GM18907 (cell line): ENCODE measurements around the gene EIF1AD.
"Not testable (repeated sequence)": the region's sequence is repeated elsewhere in the genome, so short reads cannot be mapped to it uniquely, and the experiment has no call there.

ENCODE experiments used
- ATAC-seq: cut with Tn5 transposase; IDR thresholded peaks from one replicate; pipeline ENCODE4 v1.9.1; 2021; ENCODE audit warnings: mild to moderate bottlenecking, moderate library complexity; ENCODE audit not compliant: unreplicated experiment

Gene EIF1AD

GRCh38 chr11:65973439-65974110, 28.4 kb downstream of the EIF1AD start:
- ATAC-seq = no peak

GRCh38 chr11:65972116-65972515, 29.8 kb downstream of the EIF1AD start:
- ATAC-seq = no peak

- ATAC-seq = no peak
Measured at GRCh38 chr11:65968600-65969482, 33.1 kb downstream of the EIF1AD start.

- ATAC-seq = no peak
Measured at GRCh38 chr11:65967329-65967934, 34.5 kb downstream of the EIF1AD start.

GRCh38 chr11:65965986-65966762, 35.8 kb downstream of the EIF1AD start:
- ATAC-seq = no peak

GRCh38 chr11:65964906-65965305, 37.1 kb downstream of the EIF1AD start:
- no peak for ATAC-seq

GRCh38 chr11:65962141-65962564, 39.8 kb downstream of the EIF1AD start:
- ATAC-seq = no peak

GRCh38 chr11:65961267-65962140, 40.5 kb downstream of the EIF1AD start, which contains the start of gene SART1:
SART1 (plus strand) TSS chr11:65961734; CDS start chr11:65961781, 47 bp downstream.
- peak; percentile 84 for ATAC-seq

GRCh38 chr11:65960824-65961266, 41.1 kb downstream of the EIF1AD start:
- ATAC-seq = no peak

- no peak for ATAC-seq
Measured at GRCh38 chr11:65958774-65959420, 43.1 kb downstream of the EIF1AD start.

GRCh38 chr11:65958291-65958690, 43.7 kb downstream of the EIF1AD start:
- ATAC-seq = no peak

- ATAC-seq = no peak
Measured at GRCh38 chr11:65954771-65955170, 47.2 kb downstream of the EIF1AD start.

GRCh38 chr11:65953471-65953870, 48.5 kb downstream of the EIF1AD start:
- ATAC-seq = no peak

GRCh38 chr11:65952052-65952521, 49.9 kb downstream of the EIF1AD start:
- no peak for ATAC-seq

- not testable (repeated sequence) for ATAC-seq
Measured at GRCh38 chr11:65951641-65952040, 50.3 kb downstream of the EIF1AD start.

GRCh38 chr11:65950711-65951110, 51.2 kb downstream of the EIF1AD start:
- ATAC-seq = not testable (repeated sequence)

GRCh38 chr11:65947603-65948125, 54.3 kb downstream of the EIF1AD start:
- no peak for ATAC-seq

GRCh38 chr11:65947133-65947532, 54.8 kb downstream of the EIF1AD start:
- no peak for ATAC-seq

- ATAC-seq = no peak
Measured at GRCh38 chr11:65946655-65947054, 55.3 kb downstream of the EIF1AD start.
